Erythroblast (primary cell): ENCODE results near the gene CRYGN.

Experiments
- GATA1 ChIP-seq: IDR thresholded peaks from 2 replicates; pipeline ENCODE4 v1.6.1; 2011; ENCODE audit warnings: low read depth, mild to moderate bottlenecking, control low read depth, low read length, moderate library complexity
- POLR2A ChIP-seq: IDR thresholded peaks from 2 replicates; pipeline ENCODE4 v1.6.1; 2011; ENCODE audit warnings: mild to moderate bottlenecking, low read length

DNA sequence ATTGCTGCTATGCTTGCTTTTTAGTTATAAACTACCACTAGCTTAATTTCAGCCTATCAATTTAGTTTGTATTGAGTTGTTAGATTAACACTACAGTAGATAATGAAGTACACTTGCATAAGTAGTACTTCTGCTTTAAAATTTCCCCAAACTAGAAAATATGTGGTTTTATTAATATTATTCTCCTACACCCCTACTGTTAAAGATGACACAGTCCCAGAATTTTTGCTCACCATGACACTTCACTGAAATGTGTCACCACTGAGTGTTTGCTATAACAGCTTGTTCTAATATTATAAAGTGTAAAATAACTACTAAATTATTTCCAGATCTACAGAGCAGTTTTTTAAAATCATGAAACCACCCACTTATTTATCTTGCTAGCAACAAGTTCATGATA lies 48.2 kb upstream of the CRYGN start:
- no peak for TF ChIP-seq POLR2A
- no peak for TF ChIP-seq GATA1
